Measurements from ENCODE around the gene TMEM114.
"Not testable (repeated sequence)": the region's sequence is repeated elsewhere in the genome, so short reads cannot be mapped to it uniquely, and the experiment has no call there.

TMEM114 gene

GRCh38 chr16:8572919-8573724 lies 17.2 kb downstream of the TMEM114 start:
- DNase-seq: peak in 1 of 14 donors; percentile 5

GRCh38 chr16:8572063-8572918 lies 18.0 kb downstream of the TMEM114 start:
- no peak for DNase-seq

GRCh38 chr16:8571061-8571596 lies 19.2 kb downstream of the TMEM114 start:
- DNase-seq: no peak

GRCh38 chr16:8570393-8570792 lies 19.9 kb downstream of the TMEM114 start:
- not testable (repeated sequence) for DNase-seq

- DNase-seq: no peak
Observed at GRCh38 chr16:8569650-8570346, 20.5 kb downstream of the TMEM114 start.

- DNase-seq: no peak
Observed at GRCh38 chr16:8568231-8568617, 22.1 kb downstream of the TMEM114 start.

- DNase-seq: peak in 12 of 14 donors; percentile 22 to 63 (median 44)
Observed at GRCh38 chr16:8567355-8568230, 22.7 kb downstream of the TMEM114 start.

GRCh38 chr16:8565498-8565897 lies 24.8 kb downstream of the TMEM114 start:
- DNase-seq: no peak

- no peak for DNase-seq
Observed at GRCh38 chr16:8564934-8565345, 25.4 kb downstream of the TMEM114 start.

GRCh38 chr16:8563944-8564540 lies 26.3 kb downstream of the TMEM114 start:
- not testable (repeated sequence) for DNase-seq

- DNase-seq: no peak
Observed at GRCh38 chr16:8561496-8561895, 28.8 kb downstream of the TMEM114 start.

- no peak for DNase-seq
Observed at GRCh38 chr16:8555400-8555799, 34.9 kb downstream of the TMEM114 start.

- DNase-seq: no peak
Observed at GRCh38 chr16:8554881-8555280, 35.4 kb downstream of the TMEM114 start.

GRCh38 chr16:8554022-8554421 lies 36.3 kb downstream of the TMEM114 start:
- no peak for DNase-seq

GRCh38 chr16:8552487-8553221 lies 37.7 kb downstream of the TMEM114 start:
- DNase-seq: no peak

GRCh38 chr16:8551388-8552332 lies 38.7 kb downstream of the TMEM114 start:
- DNase-seq: no peak

- DNase-seq: no peak
Observed at GRCh38 chr16:8550728-8551387, 39.5 kb downstream of the TMEM114 start.

GRCh38 chr16:8549843-8550412 lies 40.4 kb downstream of the TMEM114 start:
- no peak for DNase-seq
